GM13976 (cell line): ENCODE data around the gene PCLO.

Experiments used
- DNase-seq: peaks from one replicate; pipeline ENCODE4 v3.0.0; 2012; ENCODE audit warnings: low spot score
- CTCF ChIP-seq: IDR thresholded peaks from 2 replicates; pipeline ENCODE4 v1.5.1; 2012; ENCODE audit warnings: borderline replicate concordance, mild to moderate bottlenecking; ENCODE audit not compliant: insufficient read depth; ENCODE audit errors: extremely low read depth, missing control alignments, control extremely low read depth
- in situ Hi-C: fragments of 300-500 bp; cut with MboI; formaldehyde crosslinking; loops from one replicate; pipeline ENCODE4 v1.12.0; 2022; ENCODE audit warnings: low sequenced_read_pairs, mixed read lengths, inconsistent platforms; ENCODE audit not compliant: unreplicated experiment

Gene PCLO

DNA sequence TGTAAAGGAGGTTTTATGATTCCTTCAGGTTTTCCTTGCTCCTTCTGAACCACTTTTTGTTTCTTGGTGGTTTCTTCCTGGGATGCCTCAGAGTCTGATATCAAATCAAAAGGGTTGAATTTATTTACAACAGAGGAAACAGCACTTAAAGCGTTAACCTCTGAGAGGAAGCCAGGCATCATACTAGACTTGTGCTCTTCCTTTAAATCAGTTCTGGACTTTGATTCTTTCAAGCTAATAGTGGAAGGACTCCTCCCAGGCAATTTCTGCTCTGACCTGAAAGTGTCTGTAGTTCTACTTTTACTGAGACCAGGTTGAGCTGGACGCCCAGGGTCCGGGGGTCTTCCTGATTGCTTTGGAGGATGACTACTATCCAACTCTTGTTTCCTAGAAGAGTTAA lies 6.7 kb downstream of the PCLO start:
- in situ Hi-C loops: no loop called here
- no peak for TF ChIP-seq CTCF
- DNase-seq: no peak

- in situ Hi-C loops: no loop called here
- TF ChIP-seq CTCF: no peak
- DNase-seq: no peak
Observed at GRCh38 chr7:83155407-83155806, 7.3 kb downstream of the PCLO start.

DNA sequence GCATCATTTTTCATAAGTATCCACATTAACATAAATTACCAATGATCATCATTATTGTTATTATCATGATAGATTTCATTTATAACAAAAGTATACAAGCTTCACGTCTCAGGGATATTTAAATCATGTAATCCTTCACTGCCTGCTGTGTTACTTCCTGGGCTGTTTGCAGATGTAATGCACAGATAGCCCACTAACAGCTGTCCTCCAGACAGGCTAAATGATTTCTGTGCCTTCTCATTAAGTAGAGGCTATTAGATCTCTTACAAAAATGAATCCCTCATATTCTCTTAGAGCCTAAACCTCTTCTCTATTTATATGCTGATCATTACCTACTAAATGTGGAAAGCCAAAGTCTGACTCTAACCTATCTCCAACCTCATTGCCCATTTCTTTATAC lies 9.3 kb downstream of the PCLO start:
- no peak for DNase-seq
- in situ Hi-C loops: no loop called here
- TF ChIP-seq CTCF: no peak

GRCh38 chr7:83150310-83150709 lies 12.4 kb downstream of the PCLO start:
- DNase-seq: no peak
- TF ChIP-seq CTCF: no peak
- in situ Hi-C loops: no loop called here

DNA sequence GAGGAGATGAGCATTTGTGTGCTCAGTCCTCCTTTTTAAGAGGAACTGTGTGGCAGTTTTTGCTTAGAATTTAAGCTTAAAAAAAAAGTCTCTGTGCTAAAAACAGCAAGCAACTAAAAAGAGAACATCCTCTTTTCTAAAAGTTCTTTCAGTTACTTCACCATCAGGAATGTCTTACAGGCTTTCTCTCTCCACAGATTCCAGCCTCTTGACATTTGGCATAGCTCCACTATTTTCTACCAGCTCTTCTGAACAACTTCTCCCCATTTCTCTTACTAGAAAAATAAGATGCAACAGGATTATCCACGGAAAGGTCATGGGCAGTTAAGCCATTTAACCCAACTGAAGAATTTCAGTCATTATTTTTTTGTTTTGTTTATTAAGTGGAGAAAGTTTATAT lies 13.2 kb downstream of the PCLO start:
- DNase-seq: no peak
- in situ Hi-C loops: no loop called here
- TF ChIP-seq CTCF: no peak

DNA sequence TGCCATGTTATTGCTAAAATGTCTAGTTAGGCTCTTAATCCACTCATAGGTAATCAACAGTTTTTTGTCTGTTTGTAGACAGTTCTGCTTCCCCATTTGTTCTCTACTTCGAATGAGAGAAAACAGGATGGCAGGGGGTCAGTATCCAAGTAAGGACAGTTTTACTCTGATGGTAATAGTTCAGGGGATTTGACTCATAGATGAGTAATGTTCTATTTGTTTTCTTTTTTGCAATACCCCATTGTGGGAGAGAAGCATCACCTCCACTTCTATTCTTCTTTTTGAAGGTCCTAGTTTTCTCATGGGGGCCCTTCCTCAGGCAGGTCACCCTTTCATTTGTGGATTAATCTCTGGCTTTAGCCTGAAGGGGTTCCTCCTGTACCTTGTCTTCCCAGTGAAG lies 13.9 kb downstream of the PCLO start:
- no peak for DNase-seq
- TF ChIP-seq CTCF: no peak
- in situ Hi-C loops: no loop called here

GRCh38 chr7:83143107-83143506 lies 19.6 kb downstream of the PCLO start:
- in situ Hi-C loops: no loop called here
- no peak for TF ChIP-seq CTCF
- DNase-seq: no peak
